ENCODE results near the gene OTOG.

OTOG gene

DNA sequence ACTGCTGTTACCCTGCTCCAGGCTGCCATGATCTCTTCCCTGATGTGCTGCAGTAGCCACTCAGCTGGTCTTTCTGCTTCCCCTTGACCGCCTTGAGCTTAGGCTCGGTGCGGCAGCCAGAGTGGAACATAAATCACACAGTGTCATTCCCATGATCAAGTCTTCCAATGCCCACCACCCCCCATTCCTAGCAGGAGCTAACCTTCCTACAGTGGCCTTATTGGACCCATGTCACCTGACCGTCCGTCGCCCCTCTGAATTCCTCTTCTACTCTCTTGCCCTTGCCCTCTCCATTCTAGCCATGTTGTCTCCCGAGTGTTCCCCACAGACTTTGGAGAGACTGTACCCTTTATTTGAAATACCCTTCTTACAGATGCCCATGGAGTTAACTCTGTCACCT, 43.4 kb downstream of the OTOG start:
- Histone ChIP-seq H3K9ac (ENCODE audit: low read depth, low read length) (no peak overlapping the region), H3K27me3 (ENCODE audit: control insufficient read depth, insufficient read depth, low read length) (no peaks in the 10 kb centered on the region), H3K4me3 (ENCODE audit: low read depth, low read length) (no peak overlapping the region), H3K9me3 (ENCODE audit: control insufficient read depth, insufficient read depth, low read length) (no peaks in the 10 kb centered on the region), H3K4me1 (ENCODE audit: control insufficient read depth, insufficient read depth, low read length) (no peaks in the 10 kb centered on the region), H3K36me3 (ENCODE audit: control insufficient read depth, insufficient read depth, low read length) (no peaks in the 10 kb centered on the region), H3K27ac (ENCODE audit: low read depth, low read length) (no peak overlapping the region)

DNA sequence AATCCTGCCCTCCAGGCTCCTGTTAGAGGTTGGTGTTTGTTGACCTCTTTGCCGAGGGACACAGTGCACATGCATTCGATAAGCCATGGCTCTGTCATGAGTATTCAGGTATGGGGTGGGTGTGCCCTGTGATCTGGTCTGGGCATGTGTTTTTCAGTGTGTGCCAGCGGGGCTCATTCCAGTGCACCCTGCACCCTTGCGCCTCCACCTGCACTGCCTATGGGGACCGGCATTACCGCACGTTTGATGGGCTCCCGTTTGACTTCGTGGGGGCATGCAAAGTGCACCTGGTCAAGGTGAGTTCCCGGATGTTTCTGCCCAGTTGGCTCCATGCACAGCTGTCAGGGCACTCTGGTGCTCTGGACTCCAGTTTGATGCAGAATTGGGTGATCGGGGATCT, 44.2 kb downstream of the OTOG start:
- no peak overlapping the region for H3K9ac ChIP-seq (ENCODE audit: low read depth, low read length)
- H3K27me3 ChIP-seq (ENCODE audit: control insufficient read depth, insufficient read depth, low read length) = no peaks in the 10 kb centered on the region
- H3K36me3 ChIP-seq (ENCODE audit: control insufficient read depth, insufficient read depth, low read length) = no peaks in the 10 kb centered on the region
- H3K9me3 ChIP-seq (ENCODE audit: control insufficient read depth, insufficient read depth, low read length) = no peaks in the 10 kb centered on the region
- no peaks in the 10 kb centered on the region for H3K4me1 ChIP-seq (ENCODE audit: control insufficient read depth, insufficient read depth, low read length)
- no peak overlapping the region for H3K4me3 ChIP-seq (ENCODE audit: low read depth, low read length)
- no peak overlapping the region for H3K27ac ChIP-seq (ENCODE audit: low read depth, low read length)

DNA sequence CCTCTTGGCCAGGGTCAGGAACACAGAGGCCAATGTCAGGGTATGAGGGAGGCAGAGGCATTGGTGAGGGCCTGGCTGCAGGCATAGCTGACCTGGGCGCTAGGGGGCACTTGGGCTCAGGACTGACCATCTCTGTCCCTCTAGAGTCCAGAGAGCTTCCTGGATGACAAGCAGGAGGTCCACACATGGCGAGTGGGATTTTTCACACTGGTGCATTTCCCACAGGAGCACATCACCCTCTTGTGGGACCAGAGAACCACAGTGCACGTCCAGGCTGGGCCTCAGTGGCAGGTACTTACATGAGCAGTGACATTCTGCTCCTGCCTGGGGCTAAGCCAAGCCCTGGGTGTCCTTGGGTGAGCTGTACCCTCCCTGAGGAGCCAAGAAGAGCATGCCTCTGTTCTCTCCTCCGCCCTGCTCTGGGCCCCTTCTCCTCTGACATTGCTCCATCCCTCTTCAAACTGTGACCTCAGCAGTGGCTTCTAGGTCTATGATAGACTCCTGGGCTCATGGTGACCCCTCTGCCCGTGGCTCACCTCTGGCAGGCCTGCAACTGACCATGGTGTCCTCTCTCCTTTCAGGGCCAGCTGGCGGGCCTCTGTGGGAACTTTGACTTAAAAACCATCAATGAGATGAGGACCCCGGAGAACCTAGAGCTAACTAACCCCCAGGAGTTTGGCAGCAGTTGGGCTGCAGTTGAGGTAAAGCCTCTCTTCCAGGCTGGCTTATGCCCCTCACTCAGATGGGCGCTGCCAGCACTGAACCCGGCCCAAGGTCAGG, 46.6 kb downstream of the OTOG start:
- Histone ChIP-seq H3K27me3 (ENCODE audit: control insufficient read depth, insufficient read depth, low read length) (no peaks in the 10 kb centered on the region), H3K9ac (ENCODE audit: low read depth, low read length) (no peak overlapping the region), H3K36me3 (ENCODE audit: control insufficient read depth, insufficient read depth, low read length) (no peaks in the 10 kb centered on the region), H3K4me3 (ENCODE audit: low read depth, low read length) (no peak overlapping the region), H3K27ac (ENCODE audit: low read depth, low read length) (no peak overlapping the region), H3K9me3 (ENCODE audit: control insufficient read depth, insufficient read depth, low read length) (no peaks in the 10 kb centered on the region), H3K4me1 (ENCODE audit: control insufficient read depth, insufficient read depth, low read length) (no peaks in the 10 kb centered on the region)

DNA sequence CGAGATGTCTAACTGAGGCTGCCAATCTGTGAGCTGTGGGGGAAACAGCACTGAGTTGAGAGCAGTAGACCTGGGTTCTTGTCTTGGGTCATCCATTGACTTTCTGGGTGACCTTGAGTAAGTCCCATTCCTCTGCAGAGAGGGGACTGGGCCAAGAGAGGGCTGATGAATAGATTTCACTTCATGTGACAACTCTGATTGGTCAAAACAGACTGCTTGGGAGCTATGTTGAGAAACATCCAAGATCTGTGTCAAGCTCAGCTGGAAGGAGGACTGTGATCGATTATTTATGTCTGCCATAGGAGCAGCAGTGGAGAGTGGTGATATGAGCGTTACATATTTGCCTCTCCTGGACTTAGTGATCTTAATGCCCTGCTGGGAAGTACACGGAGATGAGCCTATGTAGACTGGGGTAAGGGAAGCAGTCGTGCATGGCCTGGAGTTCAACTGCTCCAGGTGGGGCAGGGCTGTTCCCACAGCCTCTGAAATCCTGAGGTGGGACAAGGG, 47.7 kb downstream of the OTOG start:
- H3K9me3 ChIP-seq (ENCODE audit: control insufficient read depth, insufficient read depth, low read length) = no peaks in the 10 kb centered on the region
- H3K27ac ChIP-seq (ENCODE audit: low read depth, low read length) = no peak overlapping the region
- no peak overlapping the region for H3K9ac ChIP-seq (ENCODE audit: low read depth, low read length)
- no peaks in the 10 kb centered on the region for H3K4me1 ChIP-seq (ENCODE audit: control insufficient read depth, insufficient read depth, low read length)
- no peak overlapping the region for H3K4me3 ChIP-seq (ENCODE audit: low read depth, low read length)
- peaks cover 7% of the 10 kb centered on the region for H3K27me3 ChIP-seq (ENCODE audit: control insufficient read depth, insufficient read depth, low read length)
- H3K36me3 ChIP-seq (ENCODE audit: control insufficient read depth, insufficient read depth, low read length) = no peaks in the 10 kb centered on the region

DNA sequence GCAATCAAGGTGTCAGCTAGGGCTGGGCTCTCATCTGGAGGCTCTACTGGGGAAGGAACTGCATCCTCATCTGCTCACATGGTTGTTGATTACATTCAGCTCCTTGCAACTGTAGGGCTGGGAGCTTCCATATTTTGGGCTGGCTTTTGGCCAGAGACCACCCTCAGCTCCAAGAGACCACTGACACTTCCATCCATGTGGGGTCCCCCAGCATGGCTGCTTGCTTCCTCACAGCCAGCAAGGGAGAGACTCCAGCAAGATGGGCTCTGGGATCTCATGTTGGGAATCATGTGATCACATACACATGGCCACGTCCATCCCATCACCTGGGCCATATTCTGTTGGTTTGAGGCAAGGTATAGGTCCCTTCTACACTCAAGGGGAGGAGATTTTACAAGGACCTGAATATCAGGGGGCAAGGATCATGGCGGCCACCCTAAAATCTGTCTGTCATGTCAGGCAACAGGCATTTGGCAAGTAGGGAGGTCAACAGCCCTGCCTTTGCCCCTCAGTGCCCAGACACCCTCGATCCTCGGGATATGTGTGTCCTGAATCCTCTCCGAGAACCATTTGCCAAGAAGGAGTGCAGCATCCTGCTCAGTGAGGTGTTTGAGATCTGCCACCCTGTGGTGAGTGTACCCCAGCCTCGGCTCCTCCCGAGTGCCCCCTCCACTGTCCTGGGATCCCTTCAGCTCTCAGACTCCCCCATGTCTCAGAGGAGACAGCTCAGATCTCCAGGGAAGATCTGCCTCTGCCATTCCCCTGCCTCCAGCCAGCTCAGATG, 48.7 kb downstream of the OTOG start:
- Histone ChIP-seq H3K9ac (ENCODE audit: low read depth, low read length) (no peak overlapping the region), H3K9me3 (ENCODE audit: control insufficient read depth, insufficient read depth, low read length) (no peaks in the 10 kb centered on the region), H3K36me3 (ENCODE audit: control insufficient read depth, insufficient read depth, low read length) (no peaks in the 10 kb centered on the region), H3K4me3 (ENCODE audit: low read depth, low read length) (no peak overlapping the region), H3K27me3 (ENCODE audit: control insufficient read depth, insufficient read depth, low read length) (peaks cover 15% of the 10 kb centered on the region), H3K27ac (ENCODE audit: low read depth, low read length) (no peak overlapping the region), H3K4me1 (ENCODE audit: control insufficient read depth, insufficient read depth, low read length) (no peaks in the 10 kb centered on the region)

DNA sequence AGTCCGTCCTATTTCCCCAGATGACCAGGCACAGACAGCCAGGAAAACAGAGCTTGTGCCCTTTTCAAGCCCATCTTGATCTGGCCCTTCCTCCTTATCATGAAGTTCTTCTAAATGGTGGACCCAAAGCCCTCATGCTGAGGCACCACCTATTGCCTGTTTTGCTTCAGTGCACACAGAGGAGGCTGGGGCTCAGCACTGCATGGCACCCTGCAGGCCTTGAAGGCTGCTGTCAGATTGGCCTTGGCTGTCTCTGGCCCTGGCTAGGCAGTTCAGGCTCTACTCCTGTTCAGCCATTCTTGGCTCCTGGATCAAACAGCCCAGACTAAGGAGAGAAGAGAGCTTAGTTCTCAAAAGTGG, 49.2 kb downstream of the OTOG start:
- H3K4me1 ChIP-seq (ENCODE audit: control insufficient read depth, insufficient read depth, low read length) = 0 out of 2 replicates have a peak, but pooled peaks cover 4% of the 10 kb centered on the region
- no peak overlapping the region for H3K9ac ChIP-seq (ENCODE audit: low read depth, low read length)
- H3K4me3 ChIP-seq (ENCODE audit: low read depth, low read length) = no peak overlapping the region
- H3K27me3 ChIP-seq (ENCODE audit: control insufficient read depth, insufficient read depth, low read length) = peaks cover 15% of the 10 kb centered on the region
- no peaks in the 10 kb centered on the region for H3K9me3 ChIP-seq (ENCODE audit: control insufficient read depth, insufficient read depth, low read length)
- H3K27ac ChIP-seq (ENCODE audit: low read depth, low read length) = no peak overlapping the region
- H3K36me3 ChIP-seq (ENCODE audit: control insufficient read depth, insufficient read depth, low read length) = no peaks in the 10 kb centered on the region

DNA sequence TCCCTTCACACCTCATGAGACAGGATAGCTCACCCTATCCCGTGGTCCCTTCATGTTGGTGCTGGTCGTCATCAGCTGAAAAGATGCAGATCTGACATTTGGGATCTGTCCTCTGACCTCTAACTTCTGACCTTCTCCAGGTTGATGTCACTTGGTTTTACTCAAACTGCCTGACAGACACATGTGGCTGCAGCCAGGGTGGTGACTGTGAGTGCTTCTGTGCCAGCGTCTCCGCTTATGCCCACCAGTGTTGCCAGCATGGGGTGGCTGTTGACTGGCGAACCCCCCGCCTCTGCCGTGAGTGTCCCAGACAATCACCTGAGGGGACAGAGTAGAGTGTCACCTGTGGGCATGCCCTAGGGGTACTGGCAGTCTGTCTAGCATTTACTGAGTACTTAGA, 49.7 kb downstream of the OTOG start:
- Histone ChIP-seq H3K36me3 (ENCODE audit: control insufficient read depth, insufficient read depth, low read length) (no peaks in the 10 kb centered on the region), H3K27me3 (ENCODE audit: control insufficient read depth, insufficient read depth, low read length) (peaks cover 15% of the 10 kb centered on the region), H3K27ac (ENCODE audit: low read depth, low read length) (no peak overlapping the region), H3K4me3 (ENCODE audit: low read depth, low read length) (no peak overlapping the region), H3K4me1 (ENCODE audit: control insufficient read depth, insufficient read depth, low read length) (0 out of 2 replicates have a peak, but pooled peaks cover 4% of the 10 kb centered on the region), H3K9me3 (ENCODE audit: control insufficient read depth, insufficient read depth, low read length) (no peaks in the 10 kb centered on the region), H3K9ac (ENCODE audit: low read depth, low read length) (no peak overlapping the region)

DNA sequence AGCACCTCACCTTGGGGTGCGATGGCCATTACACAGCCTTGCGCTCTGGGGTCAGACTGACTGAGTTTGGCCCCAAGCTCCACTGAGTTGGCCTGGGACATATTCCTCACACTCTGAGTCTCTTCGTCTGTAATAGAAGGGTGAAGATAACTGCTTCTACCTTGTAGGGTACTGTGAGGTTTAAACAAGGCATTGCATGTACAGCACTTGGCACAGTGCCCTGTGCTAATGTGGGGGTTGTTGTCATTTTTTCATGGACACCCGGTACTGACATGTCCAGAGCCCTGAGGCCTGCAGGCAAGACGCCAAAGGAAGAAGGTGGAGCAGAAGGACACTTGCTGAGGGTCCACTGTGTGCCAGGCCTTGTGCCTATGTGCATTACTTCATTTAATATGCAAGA, 50.7 kb downstream of the OTOG start:
- Histone ChIP-seq H3K36me3 (ENCODE audit: control insufficient read depth, insufficient read depth, low read length) (no peaks in the 10 kb centered on the region), H3K27me3 (ENCODE audit: control insufficient read depth, insufficient read depth, low read length) (peaks cover 20% of the 10 kb centered on the region), H3K27ac (ENCODE audit: low read depth, low read length) (no peak overlapping the region), H3K9me3 (ENCODE audit: control insufficient read depth, insufficient read depth, low read length) (no peaks in the 10 kb centered on the region), H3K4me1 (ENCODE audit: control insufficient read depth, insufficient read depth, low read length) (0 out of 2 replicates have a peak, but pooled peaks cover 4% of the 10 kb centered on the region), H3K9ac (ENCODE audit: low read depth, low read length) (no peak overlapping the region), H3K4me3 (ENCODE audit: low read depth, low read length) (no peak overlapping the region)

DNA sequence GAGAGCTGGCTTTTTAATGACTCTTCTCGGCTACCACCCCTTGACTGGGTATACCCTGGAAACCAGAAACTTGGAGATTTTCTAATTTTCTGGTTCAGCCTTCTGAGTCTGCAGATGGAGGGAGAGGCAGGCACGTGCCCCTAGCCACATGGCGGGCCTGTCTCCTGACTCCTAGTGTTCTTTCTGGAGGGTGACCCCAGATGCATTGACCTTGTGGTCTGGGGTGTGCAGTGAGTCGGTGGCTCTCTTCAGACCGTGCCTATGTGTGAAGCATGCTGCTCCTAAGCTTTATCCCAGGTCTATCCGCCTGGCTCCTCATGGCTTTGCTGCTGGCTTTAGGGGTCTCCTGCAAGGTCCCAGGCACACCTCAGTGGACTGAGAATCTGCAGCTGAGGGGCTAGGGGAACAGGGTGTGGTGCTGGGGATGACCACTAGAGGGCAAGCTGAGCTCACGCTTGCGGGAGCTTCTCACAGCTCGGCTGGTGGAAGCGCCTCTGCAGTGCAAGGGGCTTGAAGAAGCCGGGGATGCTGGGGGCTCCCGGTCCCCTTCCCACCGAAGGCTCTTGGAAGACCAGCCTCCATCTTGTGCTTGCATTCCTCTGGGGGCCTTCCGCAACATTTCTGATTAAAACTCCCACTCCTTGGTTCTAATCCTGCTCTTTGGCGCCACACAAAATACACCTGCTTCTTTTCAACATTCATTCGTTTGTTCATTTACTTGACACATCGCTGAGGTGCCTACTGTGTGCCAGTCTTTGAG, 51.8 kb downstream of the OTOG start:
- Histone ChIP-seq H3K9ac (ENCODE audit: low read depth, low read length) (no peak overlapping the region), H3K4me3 (ENCODE audit: low read depth, low read length) (no peak overlapping the region), H3K36me3 (ENCODE audit: control insufficient read depth, insufficient read depth, low read length) (no peaks in the 10 kb centered on the region), H3K4me1 (ENCODE audit: control insufficient read depth, insufficient read depth, low read length) (0 out of 2 replicates have a peak, but pooled peaks cover 4% of the 10 kb centered on the region), H3K9me3 (ENCODE audit: control insufficient read depth, insufficient read depth, low read length) (no peaks in the 10 kb centered on the region), H3K27me3 (ENCODE audit: control insufficient read depth, insufficient read depth, low read length) (peaks cover 20% of the 10 kb centered on the region), H3K27ac (ENCODE audit: low read depth, low read length) (no peak overlapping the region)

DNA sequence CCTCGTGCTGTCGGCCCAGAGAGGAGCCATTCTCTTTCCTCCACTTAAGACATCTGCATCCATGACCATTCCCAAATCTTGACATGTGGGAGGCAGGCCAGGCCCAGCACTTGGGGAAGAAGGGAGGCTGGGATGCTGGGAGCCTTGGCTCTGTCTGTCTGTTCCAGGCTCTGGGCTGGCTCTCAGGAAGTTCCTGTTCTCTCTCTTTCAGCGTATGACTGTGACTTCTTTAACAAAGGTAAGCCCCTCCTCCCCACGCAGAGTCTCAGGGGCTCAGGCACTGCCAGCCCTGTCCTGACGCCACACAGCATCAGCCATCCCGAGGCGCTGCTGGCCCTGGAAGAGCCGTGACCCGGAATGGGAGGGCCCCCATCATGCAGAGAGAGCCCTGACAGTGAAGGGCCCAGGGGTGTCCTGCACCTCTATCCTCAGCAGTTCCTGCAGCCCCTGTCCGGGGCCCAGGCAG, 52.4 kb downstream of the OTOG start:
- Histone ChIP-seq H3K4me3 (ENCODE audit: low read depth, low read length) (no peak overlapping the region), H3K27ac (ENCODE audit: low read depth, low read length) (no peak overlapping the region), H3K36me3 (ENCODE audit: control insufficient read depth, insufficient read depth, low read length) (no peaks in the 10 kb centered on the region), H3K9ac (ENCODE audit: low read depth, low read length) (no peak overlapping the region), H3K27me3 (ENCODE audit: control insufficient read depth, insufficient read depth, low read length) (peaks cover 20% of the 10 kb centered on the region), H3K9me3 (ENCODE audit: control insufficient read depth, insufficient read depth, low read length) (no peaks in the 10 kb centered on the region), H3K4me1 (ENCODE audit: control insufficient read depth, insufficient read depth, low read length) (0 out of 2 replicates have a peak, but pooled peaks cover 4% of the 10 kb centered on the region)
